K562 (cell line): ENCODE measurements around the gene DENND1A. TPM values are rescaled to one million over a fixed set of nuclear protein-coding genes. Genes with fewer than 3 reads are reported as not detected.

Experiments
- CBFA2T2 ChIP-seq: fragments of 450-650 bp; conservative IDR thresholded peaks from 2 replicates; pipeline ENCODE4 v1.6.1; 2017; ENCODE audit warnings: mild to moderate bottlenecking
- CREB3 ChIP-seq: fragments of 450-650 bp; conservative IDR thresholded peaks from 2 replicates; pipeline ENCODE4 v1.6.1; 2016; ENCODE audit warnings: missing genetic modification characterization, low read depth, mild to moderate bottlenecking, missing compliant biosample characterization, moderate library complexity
- REST ChIP-seq, 2 experiments: fragments of 450-650 bp; formaldehyde crosslinking in 1 of 2; IDR thresholded peaks; 2 replicates each; pipeline versions ENCODE4 v1.4.0 to v1.6.1; 2014 to 2020; ENCODE audit warnings: mild to moderate bottlenecking in 2 of 2, borderline replicate concordance in 1 of 2, low read depth in 1 of 2
- polyA plus RNA-seq, 8 experiments: library from polyadenylated mRNA; depleted of rRNA in 4 of 8; stranded (reverse) in 5 of 8; unstranded in 3 of 8; fragments of >200 nt; fragmentation: Nextera tagmentation in 2 of 8; fragmentation: Illumina TruSeq in 1 of 8; extraction: Ambion mirVana in 2 of 8; extraction: Trizol in 1 of 8; gene quantifications; 2 replicates each; pipeline versions ENCODE4 v1.2.1 to v1.2.3, GENCODE V29; 2011 to 2014; ENCODE audit warnings: inconsistent platforms in 1 of 8, missing spikeins in 1 of 8
- total RNA-seq, 7 experiments: library from RNA; depleted of rRNA in 6 of 7; stranded (reverse); fragments of >200 nt in 6 of 7; fragmentation: Illumina TruSeq in 2 of 7; extraction: Trizol in 2 of 7; gene quantifications; 2 replicates each; pipeline versions ENCODE4 v1.2.1 to v1.2.3, GENCODE V29; 2011 to 2021; ENCODE audit warnings: low replicate concordance in 1 of 7

Gene DENND1A
- total and polyA plus RNA-seq, 9 of the 15 experiments (the other 6 are each of a cell fraction or from before 2014, with no cell fraction given) = 7.6 to 29.5 (median 15.7) TPM

- TF ChIP-seq CBFA2T2 = no peak
- TF ChIP-seq REST (IDR thresholded peaks at IDR 0.05; ENCODE audit: borderline replicate concordance) = no peak
- no peak for TF ChIP-seq REST (CRISPR knock-in tag; IDR thresholded peaks at IDR 0.05; ENCODE audit: low read depth)
- TF ChIP-seq CREB3 (tag) = no peak
These were observed 31.0 kb upstream of the DENND1A start (continued) for GRCh38 chr9:123960965-123961364.
